GM21723 (cell line): ENCODE data around the gene FKBP4.

Source experiments
- ATAC-seq: cut with Tn5 transposase; IDR thresholded peaks from one replicate; pipeline ENCODE4 v1.9.1; 2021; ENCODE audit warnings: mild to moderate bottlenecking, moderate library complexity; ENCODE audit not compliant: unreplicated experiment

FKBP4 gene

GRCh38 chr12:2811801-2812200, 17.0 kb downstream of the FKBP4 start:
- no peak for ATAC-seq

- peak; percentile 97 for ATAC-seq
Measured at GRCh38 chr12:2812290-2813213, 17.8 kb downstream of the FKBP4 start, which contains the start of gene ITFG2. Gene ITFG2, plus strand, starts transcription at chr12:2812668. Its CDS starts 93 bp downstream, at chr12:2812761.

- peak; percentile 51 for ATAC-seq
Measured at GRCh38 chr12:2813214-2814185, 18.7 kb downstream of the FKBP4 start.

- ATAC-seq, result no peak
Measured at GRCh38 chr12:2819810-2820209, 25.0 kb downstream of the FKBP4 start.

- ATAC-seq, result no peak
Measured at GRCh38 chr12:2820432-2820831, 25.7 kb downstream of the FKBP4 start.

GRCh38 chr12:2823483-2823882, 28.7 kb downstream of the FKBP4 start:
- ATAC-seq, result no peak

- ATAC-seq, result no peak
Measured at GRCh38 chr12:2824541-2824940, 29.8 kb downstream of the FKBP4 start.

GRCh38 chr12:2825132-2825531, 30.4 kb downstream of the FKBP4 start:
- ATAC-seq, result no peak

GRCh38 chr12:2826036-2826435, 31.3 kb downstream of the FKBP4 start:
- ATAC-seq, result no peak

GRCh38 chr12:2826721-2827515, 32.1 kb downstream of the FKBP4 start:
- ATAC-seq, result no peak

GRCh38 chr12:2829275-2829674, 34.5 kb downstream of the FKBP4 start:
- ATAC-seq, result no peak

GRCh38 chr12:2832550-2833127, 37.9 kb downstream of the FKBP4 start:
- ATAC-seq, result no peak

GRCh38 chr12:2833327-2833726, 38.6 kb downstream of the FKBP4 start:
- ATAC-seq, result no peak

GRCh38 chr12:2833810-2834209, 39.0 kb downstream of the FKBP4 start:
- ATAC-seq, result no peak

- ATAC-seq, result no peak
Measured at GRCh38 chr12:2834581-2835491, 40.1 kb downstream of the FKBP4 start, which contains the start of gene NRIP2. Gene NRIP2, minus strand, starts transcription at chr12:2835035. Its CDS starts 52 bp downstream, at chr12:2834983.

GRCh38 chr12:2835691-2836403, 41.1 kb downstream of the FKBP4 start:
- no peak for ATAC-seq

- no peak for ATAC-seq
Measured at GRCh38 chr12:2836574-2836973, 41.8 kb downstream of the FKBP4 start.

GRCh38 chr12:2841056-2841650, 46.4 kb downstream of the FKBP4 start:
- ATAC-seq, result no peak
